Measurements from ENCODE around the gene CYP3A5.

- TF ChIP-seq, protein P1, sequence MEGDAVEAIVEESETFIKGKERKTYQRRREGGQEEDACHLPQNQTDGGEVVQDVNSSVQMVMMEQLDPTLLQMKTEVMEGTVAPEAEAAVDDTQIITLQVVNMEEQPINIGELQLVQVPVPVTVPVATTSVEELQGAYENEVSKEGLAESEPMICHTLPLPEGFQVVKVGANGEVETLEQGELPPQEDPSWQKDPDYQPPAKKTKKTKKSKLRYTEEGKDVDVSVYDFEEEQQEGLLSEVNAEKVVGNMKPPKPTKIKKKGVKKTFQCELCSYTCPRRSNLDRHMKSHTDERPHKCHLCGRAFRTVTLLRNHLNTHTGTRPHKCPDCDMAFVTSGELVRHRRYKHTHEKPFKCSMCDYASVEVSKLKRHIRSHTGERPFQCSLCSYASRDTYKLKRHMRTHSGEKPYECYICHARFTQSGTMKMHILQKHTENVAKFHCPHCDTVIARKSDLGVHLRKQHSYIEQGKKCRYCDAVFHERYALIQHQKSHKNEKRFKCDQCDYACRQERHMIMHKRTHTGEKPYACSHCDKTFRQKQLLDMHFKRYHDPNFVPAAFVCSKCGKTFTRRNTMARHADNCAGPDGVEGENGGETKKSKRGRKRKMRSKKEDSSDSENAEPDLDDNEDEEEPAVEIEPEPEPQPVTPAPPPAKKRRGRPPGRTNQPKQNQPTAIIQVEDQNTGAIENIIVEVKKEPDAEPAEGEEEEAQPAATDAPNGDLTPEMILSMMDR (conservative IDR thresholded peaks at IDR 0.05; ENCODE audit: low read depth, low read length): no peak
- TF ChIP-seq EZH2 (IDR thresholded peaks at IDR 0.05; ENCODE audit: borderline replicate concordance, low read depth, low read length, poor library complexity, severe bottlenecking): no peak
These were observed 41.1 kb downstream of the CYP3A5 start for GRCh38 chr7:99638731-99639130.
